Measurements from ENCODE around the gene RABGAP1L.
"Not testable (repeated sequence)": the region's sequence is repeated elsewhere in the genome, so short reads cannot be mapped to it uniquely, and the experiment has no call there.

Gene RABGAP1L

DNA sequence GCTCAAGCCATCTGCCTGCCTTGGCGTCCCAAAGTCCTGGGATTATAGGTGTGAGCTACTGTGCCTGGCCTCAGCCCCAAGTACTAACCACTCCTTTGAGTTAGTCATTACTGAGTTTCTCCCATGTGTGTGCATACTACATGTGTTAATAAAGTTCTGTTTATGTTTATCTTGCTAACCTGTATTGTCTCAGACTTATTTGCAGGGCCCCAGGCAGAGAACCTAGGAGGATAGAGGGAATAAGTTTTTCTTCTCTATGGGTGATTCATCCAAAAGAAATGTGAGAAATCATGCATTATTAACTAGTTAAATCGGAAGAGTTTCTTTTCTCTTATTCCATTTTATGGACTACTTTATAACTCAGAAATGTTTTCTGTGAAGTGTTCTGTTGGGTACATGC, 636.5 kb downstream of the RABGAP1L start:
- TF ChIP-seq POLR2AphosphoS5 (IDR thresholded peaks at IDR 0.05; ENCODE audit: low read depth, low read length) (no peak), POLR2A (IDR thresholded peaks at IDR 0.05; ENCODE audit: low read depth, low read length) (no peak), TAF1 (IDR thresholded peaks at IDR 0.05; ENCODE audit: borderline replicate concordance, low read depth, low read length) (no peak)
- DNase-seq (ENCODE audit: insufficient read length) (no peak), FAIRE-seq (no peak)

DNA sequence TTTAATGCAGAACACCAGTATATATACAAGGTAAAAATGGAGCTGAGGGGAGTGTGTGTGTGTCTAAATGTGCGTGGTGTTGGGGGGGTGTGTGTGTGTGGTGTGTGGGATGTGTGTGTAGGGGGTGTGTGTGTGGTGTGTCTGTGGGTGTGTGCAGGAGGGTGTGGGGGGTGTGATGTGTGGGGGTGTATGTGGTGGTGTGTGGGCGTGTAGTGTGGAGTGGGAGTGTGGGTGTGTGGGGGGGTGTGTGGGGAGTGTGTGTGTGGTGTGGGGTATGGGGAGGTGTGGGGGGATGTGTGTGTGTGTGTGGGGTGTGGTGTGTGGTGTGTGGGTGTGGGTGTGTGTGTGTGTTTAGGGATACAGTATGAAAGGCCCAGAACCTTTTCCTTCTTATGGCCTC, 638.1 kb downstream of the RABGAP1L start:
- DNase-seq (ENCODE audit: insufficient read length): no peak
- no peak for TF ChIP-seq POLR2AphosphoS5 (IDR thresholded peaks at IDR 0.05; ENCODE audit: low read depth, low read length)
- TF ChIP-seq TAF1 (IDR thresholded peaks at IDR 0.05; ENCODE audit: borderline replicate concordance, low read depth, low read length): no peak
- no peak for TF ChIP-seq POLR2A (IDR thresholded peaks at IDR 0.05; ENCODE audit: low read depth, low read length)
- no peak for FAIRE-seq

DNA sequence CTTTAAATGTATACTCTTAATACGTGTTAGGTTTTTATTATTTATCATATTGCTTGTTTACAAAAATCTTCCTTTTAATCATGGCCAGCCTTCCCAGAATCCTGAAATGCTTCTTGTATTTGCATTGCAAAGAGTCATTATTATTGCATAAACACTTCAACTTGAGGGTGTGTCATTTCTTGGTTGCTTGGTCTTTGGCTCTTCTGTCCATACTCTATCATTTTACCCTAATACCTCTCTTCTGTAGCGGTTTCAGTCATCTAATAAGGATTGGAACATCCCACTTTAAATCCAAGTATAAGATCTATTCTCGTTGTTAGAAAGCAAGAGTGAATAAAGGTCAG, 639.8 kb downstream of the RABGAP1L start:
- no peak for TF ChIP-seq POLR2AphosphoS5 (IDR thresholded peaks at IDR 0.05; ENCODE audit: low read depth, low read length)
- no peak for TF ChIP-seq TAF1 (IDR thresholded peaks at IDR 0.05; ENCODE audit: borderline replicate concordance, low read depth, low read length)
- TF ChIP-seq POLR2A (IDR thresholded peaks at IDR 0.05; ENCODE audit: low read depth, low read length): no peak
- FAIRE-seq: no peak
- DNase-seq (ENCODE audit: insufficient read length): no peak

DNA sequence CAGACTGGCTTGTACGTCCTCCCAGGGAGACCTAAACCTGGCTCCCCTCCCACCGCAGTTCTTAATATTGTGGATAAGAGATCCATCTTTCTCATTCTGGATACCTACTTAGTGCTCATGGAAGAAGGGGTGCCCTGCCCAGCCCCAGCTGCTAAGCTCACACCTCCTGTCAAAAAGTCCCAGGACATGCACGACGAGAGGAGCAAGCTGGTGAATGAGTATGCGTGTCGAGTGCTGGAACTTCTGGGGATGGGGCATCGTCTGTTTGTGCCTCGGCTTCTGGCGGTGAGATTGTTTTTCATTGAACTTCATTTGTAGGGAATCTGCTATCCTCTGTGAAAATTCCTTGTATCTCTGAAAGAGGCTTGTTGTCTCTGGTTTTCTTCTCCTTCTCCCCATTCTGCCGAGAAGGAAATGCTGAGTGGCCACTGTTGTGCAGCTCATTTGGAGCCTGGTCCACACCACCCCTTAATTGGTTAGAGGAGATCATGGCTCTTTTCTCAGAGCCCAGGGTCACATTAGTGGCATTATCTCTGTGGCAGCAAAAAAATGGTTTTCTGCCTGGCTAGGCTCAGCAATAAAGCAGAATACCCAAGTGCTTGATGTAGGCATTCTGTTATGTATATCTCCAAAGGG, 641.0 kb downstream of the RABGAP1L start:
- no peak for DNase-seq (ENCODE audit: insufficient read length)
- FAIRE-seq: peak; percentile 27
- TF ChIP-seq TAF1 (IDR thresholded peaks at IDR 0.05; ENCODE audit: borderline replicate concordance, low read depth, low read length) (no peak), POLR2A (IDR thresholded peaks at IDR 0.05; ENCODE audit: low read depth, low read length) (no peak), POLR2AphosphoS5 (IDR thresholded peaks at IDR 0.05; ENCODE audit: low read depth, low read length) (no peak)

DNA sequence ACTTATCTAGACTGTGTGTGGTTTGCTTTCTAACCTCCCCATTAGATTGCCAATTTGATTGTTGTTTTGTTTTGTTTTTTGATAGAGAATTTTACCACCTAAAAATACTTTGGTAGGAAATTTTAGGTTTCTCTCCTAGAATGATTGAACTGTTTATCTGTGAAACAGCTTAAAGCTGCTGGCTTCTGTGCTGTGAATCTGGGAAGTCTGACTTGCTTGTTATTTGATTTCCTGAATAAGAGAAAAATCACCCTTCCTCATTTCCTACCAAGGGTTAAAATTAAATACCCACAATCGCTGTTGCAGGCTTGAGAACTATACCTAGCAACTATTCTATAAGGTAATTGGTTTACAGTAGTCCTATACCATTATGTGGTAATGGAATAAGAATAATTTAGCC, 641.6 kb downstream of the RABGAP1L start:
- no peak for DNase-seq (ENCODE audit: insufficient read length)
- no peak for FAIRE-seq
- TF ChIP-seq POLR2A (IDR thresholded peaks at IDR 0.05; ENCODE audit: low read depth, low read length) (no peak), POLR2AphosphoS5 (IDR thresholded peaks at IDR 0.05; ENCODE audit: low read depth, low read length) (no peak), TAF1 (IDR thresholded peaks at IDR 0.05; ENCODE audit: borderline replicate concordance, low read depth, low read length) (no peak)

DNA sequence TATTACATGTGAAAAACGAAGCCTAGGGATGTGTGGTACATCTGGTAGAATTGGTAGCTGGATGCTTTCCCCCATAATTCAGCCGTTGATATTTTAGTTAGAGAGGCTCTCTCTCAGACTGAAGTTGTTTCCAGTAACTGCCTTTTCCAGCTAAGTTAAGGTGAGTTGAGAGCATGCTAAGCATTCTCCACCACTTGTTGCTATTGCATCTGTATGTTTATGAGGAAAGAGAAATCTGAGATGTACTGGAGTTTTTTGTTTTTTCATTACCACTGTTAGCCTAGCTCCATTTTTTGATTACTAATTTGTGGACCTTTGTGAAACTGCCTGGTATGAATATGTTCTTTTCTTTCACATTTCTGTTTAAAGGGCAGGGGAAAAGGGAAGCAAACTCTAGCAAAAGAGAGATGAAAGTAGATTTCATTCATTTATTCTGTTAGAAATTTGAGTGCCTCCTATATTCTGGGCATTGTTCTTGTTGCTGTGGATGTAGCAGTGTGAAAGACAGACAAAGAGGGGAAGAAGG, 650.5 kb downstream of the RABGAP1L start:
- TF ChIP-seq TAF1 (IDR thresholded peaks at IDR 0.05; ENCODE audit: borderline replicate concordance, low read depth, low read length): no peak
- no peak for TF ChIP-seq POLR2A (IDR thresholded peaks at IDR 0.05; ENCODE audit: low read depth, low read length)
- no peak for TF ChIP-seq POLR2AphosphoS5 (IDR thresholded peaks at IDR 0.05; ENCODE audit: low read depth, low read length)
- peak; percentile 73 for FAIRE-seq
- no peak for DNase-seq (ENCODE audit: insufficient read length)

DNA sequence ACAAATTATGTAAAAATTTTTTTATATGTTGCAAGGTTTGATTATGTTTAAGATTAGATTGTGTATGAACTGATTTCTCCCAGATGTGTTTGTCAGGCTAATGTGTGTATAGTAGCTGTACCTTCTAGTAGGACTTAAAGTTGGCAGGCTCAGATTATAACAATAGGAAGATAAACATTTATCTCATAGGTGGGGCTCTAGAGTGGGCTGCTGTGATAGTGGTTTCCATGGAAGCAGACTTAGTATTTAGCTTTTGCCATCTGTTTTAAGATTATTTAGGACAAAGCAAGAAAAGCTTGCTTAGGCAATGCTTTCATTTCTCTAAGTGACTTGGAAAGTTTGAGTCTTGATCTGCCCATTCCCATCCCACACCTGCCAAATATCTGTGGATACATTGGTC, 652.7 kb downstream of the RABGAP1L start:
- peak; percentile 5 for FAIRE-seq
- no peak for DNase-seq (ENCODE audit: insufficient read length)
- no peak for TF ChIP-seq TAF1 (IDR thresholded peaks at IDR 0.05; ENCODE audit: borderline replicate concordance, low read depth, low read length)
- TF ChIP-seq POLR2A (IDR thresholded peaks at IDR 0.05; ENCODE audit: low read depth, low read length): no peak
- no peak for TF ChIP-seq POLR2AphosphoS5 (IDR thresholded peaks at IDR 0.05; ENCODE audit: low read depth, low read length)

DNA sequence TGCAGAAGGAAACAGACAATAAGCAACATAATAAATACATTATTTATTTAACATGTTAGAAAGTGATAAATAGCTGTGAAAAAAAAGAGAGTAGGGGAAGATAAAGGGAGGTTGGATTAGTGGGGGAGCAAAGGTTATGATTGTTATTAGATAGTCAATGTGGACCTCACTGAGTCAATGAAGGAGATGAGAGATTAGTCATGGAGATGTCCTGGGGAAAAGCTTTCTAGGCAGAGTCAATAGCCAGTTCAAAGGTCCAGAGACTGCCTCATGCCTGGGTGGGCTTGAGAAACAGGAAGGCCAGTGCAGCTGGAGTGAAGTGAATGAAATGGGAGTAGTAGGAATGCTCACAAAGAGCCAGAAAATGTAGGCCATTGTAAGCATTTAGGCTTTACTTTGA, 653.3 kb downstream of the RABGAP1L start:
- DNase-seq (ENCODE audit: insufficient read length): no peak
- no peak for FAIRE-seq
- TF ChIP-seq POLR2A (IDR thresholded peaks at IDR 0.05; ENCODE audit: low read depth, low read length) (no peak), TAF1 (IDR thresholded peaks at IDR 0.05; ENCODE audit: borderline replicate concordance, low read depth, low read length) (no peak), POLR2AphosphoS5 (IDR thresholded peaks at IDR 0.05; ENCODE audit: low read depth, low read length) (no peak)

DNA sequence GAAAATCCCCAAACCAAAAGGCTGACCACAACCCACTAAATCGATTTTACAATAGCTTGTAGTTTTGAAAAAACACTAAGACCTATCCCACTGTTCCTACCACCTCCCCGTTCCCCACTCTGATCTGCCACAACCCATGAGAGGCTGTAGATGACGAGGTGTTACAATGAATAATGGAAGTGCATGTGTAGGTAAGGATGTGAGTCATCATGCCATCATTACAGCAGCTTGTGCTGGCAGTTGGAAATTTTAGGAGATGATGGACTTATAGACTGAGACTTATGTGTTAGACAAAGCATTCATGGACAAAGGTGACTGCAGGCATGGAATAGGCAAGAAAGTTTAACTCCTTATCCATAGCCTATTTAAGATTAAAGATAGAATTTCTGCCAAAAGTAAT, 655.7 kb downstream of the RABGAP1L start:
- DNase-seq (ENCODE audit: insufficient read length) (no peak), FAIRE-seq (peak; percentile 5)
- TF ChIP-seq POLR2AphosphoS5 (IDR thresholded peaks at IDR 0.05; ENCODE audit: low read depth, low read length) (no peak), TAF1 (IDR thresholded peaks at IDR 0.05; ENCODE audit: borderline replicate concordance, low read depth, low read length) (no peak), POLR2A (IDR thresholded peaks at IDR 0.05; ENCODE audit: low read depth, low read length) (no peak)

DNA sequence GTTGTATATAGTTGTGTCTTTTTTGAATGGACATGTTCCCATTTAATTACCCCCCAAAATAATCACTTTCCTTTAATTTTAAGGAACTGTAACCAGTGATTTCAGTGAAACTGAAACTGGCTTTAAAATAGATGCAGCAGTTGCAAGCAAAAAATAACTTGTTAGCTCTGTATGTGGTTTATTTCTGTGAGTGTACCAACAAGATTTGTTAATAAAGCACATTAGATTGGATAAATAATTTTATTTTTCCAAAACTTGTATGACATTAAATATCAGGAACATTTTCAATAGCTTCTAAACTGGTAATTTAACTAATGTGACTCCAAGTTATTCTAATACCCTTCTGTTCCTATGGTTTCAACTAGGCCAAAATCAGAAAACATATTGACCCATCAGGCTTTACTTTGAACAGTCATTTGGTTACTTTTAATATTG, 656.2 kb downstream of the RABGAP1L start:
- no peak for FAIRE-seq
- TF ChIP-seq TAF1 (IDR thresholded peaks at IDR 0.05; ENCODE audit: borderline replicate concordance, low read depth, low read length) (no peak), POLR2A (IDR thresholded peaks at IDR 0.05; ENCODE audit: low read depth, low read length) (no peak), POLR2AphosphoS5 (IDR thresholded peaks at IDR 0.05; ENCODE audit: low read depth, low read length) (no peak)
- no peak for DNase-seq (ENCODE audit: insufficient read length)

DNA sequence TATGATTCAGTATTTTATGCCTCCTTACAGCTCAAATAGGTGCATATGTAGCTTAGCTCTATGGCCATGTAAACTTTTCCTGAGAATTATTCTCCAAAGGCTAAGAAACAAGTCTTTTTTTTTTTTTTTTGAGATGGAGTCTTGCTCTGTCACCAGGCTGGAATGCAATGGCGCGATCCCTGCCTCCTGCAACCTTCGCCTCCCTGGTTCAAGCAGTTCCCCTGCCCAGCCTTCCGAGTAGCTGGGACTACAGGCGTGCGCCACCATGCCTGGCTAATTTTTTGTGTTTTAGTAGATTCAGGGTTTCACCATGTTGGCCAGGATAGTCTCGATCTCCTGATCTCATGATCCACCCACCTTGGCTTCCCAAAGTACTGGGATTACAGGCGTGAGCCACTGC, 657.3 kb downstream of the RABGAP1L start:
- FAIRE-seq; DNase-seq (ENCODE audit: insufficient read length): not testable (repeated sequence)

DNA sequence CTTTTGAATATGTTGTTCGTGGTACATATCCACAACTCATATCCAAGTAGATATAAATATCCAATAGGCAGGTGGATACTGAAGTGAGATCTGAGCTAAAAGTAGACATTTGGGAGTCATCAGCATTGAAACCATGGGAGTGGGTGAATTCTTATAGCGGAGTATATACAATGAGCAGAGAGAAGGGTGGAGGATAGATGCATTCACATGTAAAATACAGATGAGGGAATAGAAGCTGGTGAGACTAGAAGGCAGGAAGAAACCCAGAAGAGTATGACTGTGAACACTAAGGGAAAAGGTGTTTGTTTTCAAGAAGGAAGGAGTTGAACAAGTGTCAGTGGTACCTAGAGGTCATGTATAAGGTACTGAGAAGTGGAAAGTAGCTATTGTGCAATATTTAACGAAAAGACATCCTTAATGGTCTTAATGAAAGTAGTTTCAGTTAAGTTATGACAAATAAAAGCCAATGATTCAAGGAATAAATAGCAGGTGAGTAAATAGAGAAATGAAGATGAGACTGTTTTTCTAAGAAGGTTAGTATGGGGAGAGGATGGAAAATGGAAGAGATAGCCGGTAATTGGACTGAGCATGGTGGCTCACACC, 658.8 kb downstream of the RABGAP1L start:
- no peak for TF ChIP-seq POLR2AphosphoS5 (IDR thresholded peaks at IDR 0.05; ENCODE audit: low read depth, low read length)
- no peak for TF ChIP-seq POLR2A (IDR thresholded peaks at IDR 0.05; ENCODE audit: low read depth, low read length)
- no peak for TF ChIP-seq TAF1 (IDR thresholded peaks at IDR 0.05; ENCODE audit: borderline replicate concordance, low read depth, low read length)
- peak; percentile 79 for FAIRE-seq

More for the DNA sequence above, 658.8 kb downstream of the RABGAP1L start:
- DNase-seq (ENCODE audit: insufficient read length): no peak

All from GM12892 (cell line).